ENCODE results near the gene TAPBPL.
A peak's percentile ranks its signal among the peaks of the same experiment; 100 is the strongest.
"Not testable (repeated sequence)": the region's sequence is repeated elsewhere in the genome, so short reads cannot be mapped to it uniquely, and the experiment has no call there.

TAPBPL gene

DNA sequence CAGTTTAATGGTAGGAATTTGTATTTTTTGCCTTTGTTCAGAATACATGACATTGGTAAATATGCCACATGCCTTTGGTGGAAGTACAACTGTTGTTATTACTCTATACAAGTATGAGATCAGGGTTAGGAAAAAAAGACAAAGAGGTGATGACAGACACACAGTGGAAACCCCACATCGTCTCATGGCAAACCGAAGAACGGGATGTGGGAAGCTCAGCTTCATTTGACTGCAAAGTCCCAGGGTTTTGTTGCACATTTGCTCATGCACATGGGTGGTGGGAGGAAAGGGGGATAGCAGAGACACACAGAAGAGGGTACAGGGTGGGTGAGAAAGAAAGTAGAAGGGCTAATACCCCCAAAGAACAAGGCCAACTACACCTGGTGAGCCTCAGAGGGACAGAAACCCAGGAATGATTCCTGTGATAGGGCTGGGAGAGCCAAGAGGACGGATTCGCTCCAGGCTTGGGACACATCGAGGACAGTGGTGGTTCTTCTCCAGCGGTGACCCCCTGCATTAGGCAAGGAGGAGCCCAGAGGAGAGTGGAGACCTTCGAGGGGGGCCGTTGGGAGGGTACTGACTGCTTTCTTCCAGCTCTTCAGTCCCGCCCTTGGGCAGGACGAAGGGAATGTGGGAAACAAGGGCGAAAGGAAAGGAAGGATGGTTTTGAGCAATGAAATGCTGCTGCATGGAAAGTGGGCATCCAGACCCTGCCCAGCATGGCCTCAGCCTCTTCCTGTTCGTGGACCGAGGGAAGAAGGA lies 10.6 kb downstream of the TAPBPL start:
- no peak for DNase-seq (ENCODE audit: low read depth in 2 of 2)

DNA sequence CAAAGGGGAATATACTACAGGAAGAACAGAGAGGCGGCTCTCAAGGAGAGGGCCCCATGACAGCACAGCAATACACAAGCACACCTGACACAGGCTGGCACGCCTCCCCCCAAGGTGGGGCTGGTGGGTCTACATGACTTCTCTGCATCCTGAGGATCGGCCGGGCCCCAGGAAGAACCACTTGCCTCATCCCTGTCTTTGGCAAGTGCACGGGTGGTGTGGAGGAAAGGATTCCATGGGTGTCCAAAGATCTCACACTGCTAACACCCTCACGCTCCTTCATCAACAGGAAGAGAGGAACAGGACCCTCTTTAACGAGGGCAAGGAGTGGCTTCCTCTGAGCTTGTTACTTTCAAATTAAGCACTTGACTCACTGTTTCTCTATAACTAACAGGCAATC lies 11.4 kb downstream of the TAPBPL start:
- no peak for DNase-seq (ENCODE audit: low read depth in 2 of 2)

DNA sequence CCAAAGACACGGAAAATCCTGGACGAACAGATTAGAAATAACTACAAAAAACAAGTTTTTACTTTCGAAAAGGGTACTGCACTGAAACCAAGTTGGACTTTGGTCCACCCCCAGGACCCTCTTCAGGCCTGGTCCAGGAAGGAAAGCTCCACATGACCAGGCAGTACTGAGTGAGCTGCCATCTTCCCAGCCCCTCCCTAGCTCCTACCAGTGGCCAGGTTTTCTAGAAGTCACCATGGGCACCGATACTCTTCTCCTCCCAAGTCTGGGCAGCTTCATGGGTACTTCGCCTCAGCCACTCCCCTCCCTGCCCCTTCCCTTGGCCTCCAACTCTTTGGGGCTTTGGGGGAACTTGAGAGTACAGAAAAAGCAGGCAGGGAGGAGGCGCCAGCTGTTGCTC lies 12.0 kb downstream of the TAPBPL start:
- DNase-seq (ENCODE audit: low read depth in 2 of 2), result no peak

DNA sequence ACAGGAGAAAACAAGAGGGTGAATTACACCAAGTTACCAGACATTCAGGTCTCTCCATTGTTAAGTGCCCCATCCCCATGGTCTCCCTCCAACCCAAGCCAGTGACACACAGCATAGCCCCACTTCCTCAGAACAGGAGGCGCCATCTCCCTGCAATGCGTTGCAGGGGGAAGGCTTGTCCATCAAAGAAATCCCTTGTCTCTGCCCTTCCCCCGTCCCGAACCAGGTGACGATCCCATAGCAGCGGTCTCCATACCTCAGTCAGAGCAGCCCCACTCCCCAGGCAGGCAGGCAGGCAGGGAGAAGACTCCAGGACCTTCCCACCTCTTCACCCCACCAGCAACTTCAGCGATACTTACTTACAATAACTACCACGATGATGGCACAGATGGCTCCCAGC lies 12.7 kb downstream of the TAPBPL start:
- DNase-seq (ENCODE audit: low read depth in 2 of 2), result no peak

DNA sequence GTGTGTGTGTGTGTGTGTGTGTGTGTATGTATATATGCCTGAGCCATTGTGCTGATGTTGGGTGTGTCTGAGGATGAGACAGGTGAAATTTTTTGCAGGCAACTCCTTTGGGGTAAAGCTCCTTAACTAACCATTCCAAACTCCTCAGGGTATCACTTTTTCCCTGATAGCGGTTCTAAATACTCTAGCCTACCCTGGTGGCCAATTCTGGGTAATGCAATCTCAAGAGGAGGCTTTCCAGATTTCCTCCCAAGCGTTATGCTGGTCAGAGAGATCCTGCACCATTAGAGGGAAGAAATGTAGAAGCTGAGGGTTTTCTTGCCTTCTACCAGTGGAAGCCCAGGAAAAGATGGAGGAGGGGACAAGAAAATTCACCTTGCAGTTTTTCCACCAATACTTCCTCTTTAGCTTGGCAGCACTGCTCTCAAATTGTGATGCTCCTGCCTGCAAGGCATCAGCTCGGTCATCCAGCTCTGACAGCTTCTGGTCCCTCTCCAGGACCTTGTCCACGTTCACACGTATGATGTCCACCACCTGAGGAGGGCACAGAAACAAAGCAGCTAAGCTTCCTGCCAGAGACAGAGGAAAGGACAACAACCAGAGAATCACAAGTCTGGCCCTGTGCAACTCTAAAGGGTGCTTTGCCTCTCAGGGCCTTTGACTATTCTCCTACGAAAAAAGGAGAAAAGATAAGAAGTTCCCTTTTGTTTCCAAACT lies 13.8 kb downstream of the TAPBPL start:
- DNase-seq (ENCODE audit: low read depth in 2 of 2), result no peak

DNA sequence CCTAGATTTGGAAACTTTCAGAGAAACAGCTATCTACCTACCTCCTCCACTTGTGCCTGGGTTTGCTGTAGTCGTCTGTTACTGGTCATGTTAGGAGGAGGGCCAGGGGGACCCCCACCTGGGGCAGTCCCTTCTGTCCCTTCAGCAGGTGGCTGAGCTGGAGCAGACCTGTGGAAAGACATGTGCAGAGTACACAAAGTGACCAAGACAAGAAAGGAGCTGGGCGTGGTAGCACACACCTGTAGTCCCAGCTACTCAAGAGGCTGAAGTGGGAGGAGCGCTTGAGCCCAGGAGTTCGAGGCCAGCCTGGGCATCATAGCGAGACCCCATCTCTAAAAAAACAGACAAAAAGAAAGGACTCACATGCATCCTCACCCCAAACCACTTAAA lies 14.3 kb downstream of the TAPBPL start:
- no peak for DNase-seq (ENCODE audit: low read depth in 2 of 2)

DNA sequence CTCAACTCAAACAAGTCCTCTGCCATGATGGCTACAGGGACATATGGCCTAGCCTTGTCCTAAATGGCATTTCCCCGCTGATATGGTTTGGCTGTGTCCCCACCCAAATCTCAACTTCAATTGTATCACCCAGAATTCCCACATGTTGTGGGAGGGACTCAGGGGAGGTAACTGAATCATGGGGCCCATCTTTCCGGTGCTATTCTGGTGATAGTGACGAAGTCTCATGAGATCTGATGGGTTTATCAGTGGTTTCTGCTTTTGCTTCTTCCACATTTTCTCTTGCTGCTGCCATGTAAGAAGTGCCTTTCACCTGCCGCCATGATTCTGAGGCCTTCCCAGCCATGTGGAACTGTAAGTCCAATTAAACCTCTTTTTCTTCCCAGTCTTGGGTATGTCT lies 14.9 kb downstream of the TAPBPL start:
- not testable (repeated sequence) for DNase-seq (ENCODE audit: low read depth in 2 of 2)

DNA sequence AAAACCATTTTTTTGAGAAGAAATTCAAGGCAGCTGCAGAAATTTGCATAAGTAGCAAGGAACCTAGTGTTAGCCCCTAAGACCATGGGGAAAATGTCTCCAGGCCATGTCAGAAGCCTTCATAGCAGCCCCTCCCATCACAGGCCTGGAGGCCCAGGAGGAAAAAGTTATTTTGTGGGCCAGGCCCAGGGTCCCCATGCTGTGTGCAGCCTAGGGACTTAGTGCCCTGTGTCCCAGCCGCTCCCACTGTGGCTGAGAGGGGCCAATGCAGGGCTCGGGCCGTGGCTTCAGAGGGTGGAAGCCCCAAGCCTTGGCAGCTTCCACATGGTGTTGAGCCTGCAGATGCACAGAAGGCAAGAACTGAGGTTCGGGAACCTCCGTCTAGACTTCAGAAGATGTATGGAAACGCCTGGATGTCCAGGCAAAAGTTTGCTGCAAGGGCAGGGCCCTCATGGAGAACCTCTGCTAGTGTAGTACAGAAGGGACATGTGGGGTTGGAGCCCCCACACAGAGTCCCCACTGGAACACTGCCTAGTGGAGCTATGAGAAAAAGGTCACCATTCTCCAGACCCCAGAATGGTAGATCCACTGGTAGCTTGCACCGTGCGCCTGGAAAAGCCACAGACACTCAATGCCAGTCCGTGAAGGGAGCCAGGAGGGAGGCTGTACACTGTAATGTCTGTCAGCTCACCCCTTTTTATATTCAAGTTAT lies 15.9 kb downstream of the TAPBPL start:
- not testable (repeated sequence) for DNase-seq (ENCODE audit: low read depth in 2 of 2)

DNA sequence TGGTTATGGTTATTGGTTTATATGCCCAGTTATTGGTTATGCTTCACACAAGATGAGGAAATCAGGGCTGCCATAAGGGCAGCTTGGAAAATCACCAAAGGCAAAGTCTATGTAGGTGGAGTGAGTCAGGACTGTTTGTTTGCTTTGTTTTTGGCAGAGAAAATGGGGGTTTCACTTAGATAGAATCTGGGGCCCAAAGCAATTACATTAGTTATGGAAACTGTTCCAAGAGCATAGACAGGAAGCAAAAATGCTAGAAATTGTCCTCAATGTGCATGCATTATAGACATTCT lies 16.4 kb downstream of the TAPBPL start:
- DNase-seq (ENCODE audit: low read depth in 2 of 2), result no peak

DNA sequence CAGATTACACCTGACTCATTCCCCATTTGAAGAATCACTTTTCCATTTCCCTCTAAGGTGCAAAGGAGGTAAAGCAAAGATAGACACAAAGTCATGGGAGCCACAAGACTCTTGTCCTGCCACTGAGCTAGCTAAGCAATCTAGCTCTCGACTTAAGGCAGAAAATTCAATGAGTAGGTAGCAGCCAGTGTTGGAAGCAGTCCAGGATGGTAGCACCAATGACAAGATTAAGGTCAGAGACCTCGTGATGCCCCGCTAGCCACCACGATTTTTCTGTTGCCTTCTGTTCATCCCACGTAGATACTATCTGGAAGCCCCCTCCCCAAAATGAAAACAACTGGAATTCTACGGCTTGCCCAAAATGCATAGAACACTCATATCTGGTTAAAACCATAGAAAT lies 17.2 kb downstream of the TAPBPL start:
- no peak for DNase-seq (ENCODE audit: low read depth in 2 of 2)

DNA sequence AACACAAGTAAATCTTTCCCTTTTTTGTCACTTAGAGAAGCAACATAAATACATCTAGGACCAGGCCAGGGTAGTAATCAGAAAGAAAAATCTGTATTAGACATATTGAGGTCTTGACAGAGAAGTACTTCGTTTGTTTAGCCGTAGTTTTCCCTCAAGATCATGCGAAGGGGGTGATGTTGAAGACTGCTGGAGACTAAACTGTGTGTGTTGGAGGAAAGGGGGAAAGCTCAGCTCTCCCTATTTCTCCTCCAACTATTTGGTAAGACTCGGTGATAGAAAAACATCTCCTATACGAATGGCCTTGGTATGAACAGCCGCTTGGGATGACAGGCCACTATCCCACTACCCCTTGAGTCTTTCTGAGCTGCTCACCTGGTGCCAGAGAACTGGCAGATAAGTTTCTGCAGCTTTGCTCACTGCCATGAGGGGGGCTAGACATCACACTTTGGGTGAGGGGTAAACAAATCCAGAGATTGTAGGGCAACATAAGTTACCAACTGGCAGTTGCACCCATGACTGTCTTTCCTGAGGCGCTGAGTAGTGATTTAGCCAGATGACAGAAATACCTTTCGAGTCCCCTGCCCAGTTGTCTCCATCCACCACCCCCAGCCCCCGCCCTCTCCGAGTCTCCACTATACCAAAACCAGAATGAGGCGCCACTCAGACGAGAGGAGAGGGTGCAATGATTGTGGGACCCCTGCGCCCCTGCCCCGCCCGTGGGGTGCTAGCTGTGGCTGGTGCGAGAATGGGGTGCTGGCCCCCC lies 17.9 kb downstream of the TAPBPL start:
- no peak for DNase-seq (ENCODE audit: low read depth in 2 of 2)

DNA sequence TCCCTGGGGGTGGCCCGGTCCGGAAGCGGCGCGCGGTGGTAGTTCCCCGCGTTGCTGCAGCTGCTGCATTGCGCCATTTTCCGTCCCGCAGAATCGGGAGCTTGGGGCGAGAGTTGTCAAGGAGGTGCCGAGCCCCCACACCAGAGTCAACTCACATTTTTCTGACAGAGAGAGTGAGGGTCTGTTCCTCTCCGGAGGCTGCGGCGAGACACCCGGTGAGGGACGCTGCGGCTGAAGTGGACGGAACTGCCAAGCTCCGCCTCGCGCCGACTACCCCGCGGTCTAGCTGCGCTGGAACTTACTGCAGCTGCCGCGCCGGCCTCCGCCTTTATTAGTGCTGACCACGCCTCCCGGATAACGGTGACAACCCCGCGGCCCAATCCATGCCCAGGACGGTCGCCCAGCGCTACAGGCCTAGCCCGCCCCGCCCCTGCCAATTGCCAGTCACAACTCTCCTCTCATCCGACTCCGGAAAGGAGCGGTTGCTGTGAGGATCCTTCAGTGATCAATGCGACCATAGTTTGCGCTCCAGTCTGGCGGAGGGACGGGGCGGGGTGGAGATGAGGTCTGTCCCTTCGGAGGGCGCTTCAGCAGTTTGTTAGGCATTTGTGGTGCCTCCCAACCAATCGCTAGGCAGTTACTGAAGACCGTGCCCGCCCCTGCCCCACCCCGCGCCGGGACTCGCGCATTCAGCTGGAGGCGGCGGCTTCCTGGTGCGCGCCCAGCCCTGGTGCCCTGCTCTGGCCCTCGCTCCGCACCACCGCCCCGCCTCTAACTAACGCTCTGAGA lies 18.7 kb downstream of the TAPBPL start, which contains the start of gene VAMP1:
TSS of gene VAMP1 (minus strand) at position 303 of the 789 bp plus-strand sequence. CDS start at position 157, 146 bp downstream.
- peak; percentile 97 for DNase-seq (ENCODE audit: low read depth in 2 of 2)

DNA sequence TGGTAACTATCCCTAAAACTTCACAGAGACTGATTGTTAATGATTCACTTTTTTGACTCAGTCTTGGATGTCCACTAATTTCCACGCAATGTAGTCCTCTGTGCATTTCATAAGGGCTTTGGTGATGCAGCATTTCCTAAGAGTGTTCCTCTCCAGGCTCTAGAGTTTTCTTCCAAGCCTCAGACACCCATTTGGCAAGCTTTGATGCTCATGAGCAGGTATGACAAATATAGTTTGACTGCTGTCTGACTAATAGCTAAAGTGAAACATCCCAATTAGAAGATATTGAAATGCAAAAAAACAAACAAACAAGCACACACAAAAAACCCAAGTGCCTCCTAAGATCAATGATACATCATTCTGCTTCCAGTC lies 20.1 kb downstream of the TAPBPL start:
- DNase-seq (ENCODE audit: low read depth in 2 of 2), result no peak

DNA sequence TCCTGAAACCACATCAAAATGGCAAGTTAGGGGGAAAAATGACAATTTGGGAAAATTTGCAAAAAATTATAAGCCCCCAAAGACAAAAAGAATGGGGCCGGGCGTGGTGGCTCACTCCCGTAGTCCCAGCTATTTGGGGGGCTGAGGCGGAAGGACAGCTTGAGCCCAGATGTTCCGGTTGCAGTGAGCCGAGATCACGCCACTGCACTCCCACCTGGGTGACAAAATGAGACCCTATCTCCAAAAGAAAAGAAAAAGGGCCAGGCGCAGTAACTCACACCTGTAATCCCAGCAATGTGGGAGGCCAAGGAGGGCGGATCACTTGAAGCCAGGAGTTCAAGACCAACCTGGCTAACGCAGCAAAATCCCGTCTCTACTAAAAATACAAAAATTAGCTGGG lies 20.6 kb downstream of the TAPBPL start:
- DNase-seq (ENCODE audit: low read depth in 2 of 2), result no peak

DNA sequence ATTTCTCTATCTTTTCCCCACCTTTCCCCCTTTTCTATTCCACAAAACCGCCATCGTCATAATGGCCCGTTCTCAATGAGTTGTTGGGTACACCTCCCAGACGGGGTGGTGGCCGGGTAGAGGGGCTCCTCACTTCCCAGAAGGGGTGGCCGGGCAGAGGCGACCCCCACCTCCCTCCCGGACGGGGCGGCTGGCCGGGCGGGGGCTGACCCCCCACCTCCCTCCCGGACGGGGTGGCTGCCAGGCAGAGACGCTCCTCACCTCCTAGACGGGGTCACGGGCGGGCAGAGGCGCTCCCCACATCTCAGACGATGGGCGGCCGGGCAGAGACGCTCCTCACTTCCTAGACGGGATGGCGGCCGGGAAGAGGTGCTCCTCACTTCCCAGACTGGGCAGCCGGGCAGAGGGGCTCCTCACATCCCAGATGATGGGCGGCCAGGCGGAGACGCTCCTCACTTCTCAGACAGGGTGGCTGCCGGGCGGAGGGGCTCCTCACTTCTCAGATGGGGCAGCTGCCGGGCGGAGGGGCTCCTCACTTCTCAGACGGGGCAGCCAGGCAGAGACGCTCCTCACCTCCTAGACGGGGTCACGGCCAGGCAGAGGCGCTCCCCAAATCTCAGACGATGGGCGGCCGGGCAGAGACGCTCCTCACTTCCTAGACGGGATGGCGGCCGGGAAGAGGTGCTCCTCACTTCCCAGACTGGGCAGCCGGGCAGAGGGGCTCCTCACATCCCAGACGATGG lies 23.6 kb downstream of the TAPBPL start:
- DNase-seq (ENCODE audit: low read depth in 2 of 2), result not testable (repeated sequence)

DNA sequence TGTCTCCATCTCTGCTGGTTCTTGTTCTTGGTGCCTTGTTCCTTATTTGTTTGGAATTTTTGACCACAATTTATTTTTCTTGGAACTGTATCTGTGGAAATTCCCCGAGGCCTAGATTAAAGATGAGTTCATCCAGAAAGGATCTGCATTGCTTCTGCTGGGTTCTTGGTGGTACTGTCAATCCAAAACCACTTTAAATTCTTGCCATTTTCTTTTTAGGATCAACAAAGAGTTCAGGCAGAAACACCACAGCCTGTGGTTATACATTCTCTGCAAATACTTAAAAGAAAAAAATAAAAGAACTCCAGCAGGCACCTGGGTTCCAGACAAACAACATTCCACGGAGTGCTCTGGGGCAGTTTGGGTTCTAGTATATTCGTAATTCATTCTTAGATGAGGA lies 24.6 kb downstream of the TAPBPL start:
- DNase-seq (ENCODE audit: low read depth in 2 of 2), result no peak

DNA sequence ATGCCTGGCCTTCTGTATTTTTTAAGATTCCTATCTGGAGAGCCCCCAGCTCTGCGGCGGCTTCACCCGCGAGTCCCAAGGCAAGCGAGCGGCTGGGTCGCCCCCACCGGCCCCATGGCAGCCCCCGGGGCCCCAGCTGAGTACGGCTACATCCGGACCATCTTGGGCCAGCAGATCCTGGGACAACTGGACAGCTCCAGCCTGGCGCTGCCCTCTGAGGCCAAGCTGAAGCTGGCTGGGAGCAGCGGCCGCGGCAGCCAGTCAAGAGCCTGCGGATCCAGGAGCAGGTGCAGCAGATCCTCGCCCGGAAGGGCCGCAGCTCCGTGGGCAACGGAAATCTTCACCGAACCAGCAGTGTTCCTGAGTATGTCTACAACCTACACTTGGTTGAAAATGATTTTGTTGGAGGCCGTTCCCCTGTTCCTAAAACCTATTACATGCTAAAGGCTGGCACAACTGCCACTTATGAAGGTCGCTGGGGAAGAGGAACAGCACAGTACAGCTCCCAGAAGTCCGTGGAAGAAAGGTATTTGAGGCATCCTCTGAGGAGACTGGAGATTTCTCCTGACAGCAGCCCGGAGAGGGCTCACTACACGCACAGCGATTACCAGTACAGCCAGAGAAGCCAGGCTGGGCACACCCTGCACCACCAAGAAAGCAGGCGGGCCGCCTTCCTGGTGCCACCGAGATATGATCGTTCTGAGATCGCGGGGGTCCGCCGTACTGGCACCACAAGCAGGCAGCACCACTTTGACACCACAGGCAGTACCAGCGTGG lies 25.9 kb downstream of the TAPBPL start:
- DNase-seq (ENCODE audit: low read depth in 2 of 2), result not testable (repeated sequence)

DNA sequence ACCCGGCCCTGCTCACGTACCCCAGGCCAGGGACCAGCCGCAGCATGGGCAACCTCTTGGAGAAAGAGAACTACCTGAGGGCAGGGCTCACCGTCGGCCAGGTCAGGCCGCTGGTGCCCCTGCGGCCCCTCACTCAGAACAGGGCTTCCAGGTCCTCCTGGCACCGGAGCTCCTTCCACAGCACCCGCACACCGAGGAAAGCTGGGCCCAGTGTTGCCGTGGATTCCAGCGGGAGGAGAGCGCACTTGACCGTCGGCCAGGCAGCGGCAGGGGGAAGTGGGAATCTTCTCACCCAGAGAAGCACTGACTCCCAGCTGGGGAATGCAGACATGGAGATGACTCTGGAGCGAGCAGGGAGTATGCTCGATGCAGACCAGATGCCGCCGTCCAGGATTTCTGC lies 26.6 kb downstream of the TAPBPL start:
- no peak for DNase-seq (ENCODE audit: low read depth in 2 of 2)

DNA sequence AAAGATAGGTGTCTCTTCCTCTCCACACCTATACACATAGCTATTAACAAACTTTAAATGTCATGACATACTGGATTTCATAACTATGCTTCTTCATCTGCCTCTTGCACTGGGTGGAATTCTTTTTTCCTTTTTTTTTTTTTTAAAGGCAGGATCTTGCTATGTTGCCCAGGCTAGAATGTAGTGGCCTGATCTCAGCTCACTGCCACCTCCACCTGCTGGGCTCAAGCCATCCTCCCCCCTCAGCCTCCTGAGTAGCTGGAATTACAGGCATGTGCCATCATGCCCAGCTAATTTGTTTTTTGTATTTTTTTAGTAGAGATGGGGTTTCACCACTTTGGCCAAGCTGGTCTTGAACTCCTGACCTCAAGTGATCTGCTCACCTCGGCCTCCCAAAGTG lies 36.4 kb downstream of the TAPBPL start:
- no peak for DNase-seq (ENCODE audit: low read depth in 2 of 2)

DNA sequence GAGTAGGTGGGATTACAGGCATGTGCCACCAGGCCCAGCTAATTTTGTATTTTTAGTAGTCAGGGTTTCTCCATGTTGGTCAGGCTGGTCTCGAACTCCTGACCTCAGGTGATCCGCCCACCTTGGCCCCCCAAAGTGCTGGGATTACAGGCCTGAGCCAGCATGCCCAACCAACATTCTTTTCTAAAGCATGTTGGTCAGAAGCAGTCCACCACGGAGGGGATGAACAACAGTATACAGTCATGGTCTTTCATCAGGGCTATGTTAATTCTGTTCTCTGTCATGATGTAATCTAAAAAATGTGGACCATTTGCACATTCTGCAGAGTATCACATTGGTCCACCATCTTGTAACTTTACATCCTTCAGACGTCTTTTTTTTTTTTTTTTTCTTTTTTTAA lies 37.6 kb downstream of the TAPBPL start:
- no peak for DNase-seq (ENCODE audit: low read depth in 2 of 2)
